GM12878 (cell line): ENCODE data around the gene TTLL11. TPM values are rescaled to one million over a fixed set of nuclear protein-coding genes. Genes with fewer than 3 reads are reported as not detected.

Source experiments
- ATAC-seq: fragments of 200-7000 bp; cut with Tn5 transposase; 3 replicates; pipeline ENCODE4 v1.9.1; 2020; ENCODE audit warnings: mild to moderate bottlenecking, moderate library complexity
- BruUV-seq: library from RNA; stranded (reverse); fragments of 400-500 nt; replicated peaks from 2 replicates; lab custom pipeline; 2021; lab: Mats Ljungman, UMichigan
- CTCF ChIA-PET: fragments of 300-600 bp; sonication (Branson Sonifier 250); formaldehyde crosslinking; extraction: SDS; loops from one replicate; lab custom pipeline; 2021; ENCODE audit warnings: inconsistent platforms; lab: Yijun Ruan, JAX
- POLR2A ChIA-PET: fragments of 350-600 bp; formaldehyde crosslinking; extraction: SDS; loops from one replicate; lab custom pipeline; 2021; ENCODE audit warnings: inconsistent platforms; lab: Charles Lee
- RAD21 ChIA-PET: fragments of 300-600 bp; sonication (Branson Sonifier 250); formaldehyde crosslinking; loops from one replicate; lab custom pipeline; 2023; ENCODE audit warnings: antibody characterized with exemption; ENCODE audit not compliant: unreplicated experiment; lab: Charles Lee
- SMC1A ChIA-PET: fragments of 300-600 bp; sonication (Branson Sonifier 250); formaldehyde crosslinking; loops from one replicate; lab custom pipeline; 2023; ENCODE audit not compliant: unreplicated experiment, uncharacterized antibody; lab: Charles Lee
- DNase-seq: peaks from one replicate; pipeline ENCODE4 v3.0.0-alpha.2; 2011; ENCODE audit warnings: low read depth, low spot score
- FAIRE-seq: peaks from 3 replicates; lab custom pipeline; 2011; peaks lifted over from hg19 to GRCh38; lab: Jason Lieb, UNC
- H2AFZ ChIP-seq: 2 replicates; pipeline ENCODE4 v1.6.0; 2011; ENCODE audit warnings: low read depth, low read length, control low read depth; ENCODE audit not compliant: control insufficient read depth
- H3K27ac ChIP-seq: 2 replicates; pipeline ENCODE4 v1.5.1; 2011; ENCODE audit warnings: control low read depth; ENCODE audit not compliant: control insufficient read depth, insufficient read depth
- H3K27me3 ChIP-seq, 2 experiments: replicated peaks in 1 of 2; 2 replicates each; pipeline versions ENCODE4 v1.6.0 to v1.6.1; 2011; ENCODE audit warnings: low read length in 1 of 2; ENCODE audit not compliant: control insufficient read depth in 2 of 2, insufficient read depth in 2 of 2
- H3K36me3 ChIP-seq, 2 experiments: 2 replicates each; pipeline ENCODE4 v1.5.1; 2011; ENCODE audit warnings: low read length in 1 of 2; ENCODE audit not compliant: control insufficient read depth in 2 of 2, insufficient read depth in 2 of 2
- H3K4me1 ChIP-seq: 2 replicates; pipeline ENCODE4 v1.6.1; 2011; ENCODE audit warnings: mild to moderate bottlenecking, low read length, moderate library complexity, mixed read lengths; ENCODE audit not compliant: control insufficient read depth, insufficient read depth
- H3K4me2 ChIP-seq: 2 replicates; pipeline ENCODE4 v1.6.0; 2011; ENCODE audit warnings: control low read depth; ENCODE audit not compliant: control insufficient read depth, insufficient read depth
- H3K4me3 ChIP-seq: fragments of 200-600 bp; sonication (generic); 2 replicates; pipeline ENCODE4 v1.5.1; 2016
- H3K79me2 ChIP-seq: 2 replicates; pipeline ENCODE4 v1.6.0; 2011; ENCODE audit warnings: low read length; ENCODE audit not compliant: control insufficient read depth, insufficient read depth
- H3K9ac ChIP-seq: 2 replicates; pipeline ENCODE4 v1.8.0; 2011; ENCODE audit warnings: low read length, control low read depth, mixed read lengths; ENCODE audit not compliant: control insufficient read depth, insufficient read depth
- H3K9me3 ChIP-seq: replicated peaks from 3 replicates; pipeline ENCODE4 v1.5.1; 2011; ENCODE audit warnings: mild to moderate bottlenecking, low read length; ENCODE audit not compliant: control insufficient read depth, insufficient read depth
- H4K20me1 ChIP-seq: 2 replicates; pipeline ENCODE4 v1.6.0; 2011; ENCODE audit not compliant: control insufficient read depth, insufficient read depth
- BACH1 ChIP-seq: fragments of 450-650 bp; IDR thresholded peaks from 2 replicates; pipeline ENCODE4 v1.6.1; 2017; ENCODE audit warnings: mild to moderate bottlenecking, borderline replicate concordance
- HCFC1 ChIP-seq: fragments of 150-350 bp; IDR thresholded peaks from 2 replicates; pipeline ENCODE4 v1.6.1; 2014; ENCODE audit warnings: low read length
- NFYB ChIP-seq: IDR thresholded peaks from 2 replicates; pipeline ENCODE4 v1.6.1; 2011; ENCODE audit warnings: low read depth, mild to moderate bottlenecking, low read length, improper control_type of control experiment, moderate library complexity; ENCODE audit not compliant: insufficient read depth
- TARDBP ChIP-seq: IDR thresholded peaks from 2 replicates; pipeline ENCODE4 v1.6.1; 2016; ENCODE audit warnings: borderline replicate concordance
- WGBS: methylation state at CpG from one replicate; pipeline ENCODE4 v1.1.6; 2016; ENCODE audit warnings: low lambda C conversion rate; ENCODE audit not compliant: insufficient replicate concordance, insufficient coverage; ENCODE audit errors: missing lambda C conversion rate; 5-methylcytosine and 5-hydroxymethylcytosine counted together
- in situ Hi-C: fragments of 300-500 bp; cut with MboI; formaldehyde crosslinking; loops from 9 replicates; pipeline ENCODE4 v1.14.3; 2018; ENCODE audit warnings: mixed read lengths
- intact Hi-C: fragments of 100-400 bp; cut with micrococcal nuclease; formaldehyde crosslinking; loops from one replicate; pipeline ENCODE4 v1.14.2; 2022; ENCODE audit not compliant: unreplicated experiment
- polyA plus RNA-seq, 11 experiments: library from polyadenylated mRNA; depleted of rRNA in 4 of 11; unstranded in 6 of 11; stranded (reverse) in 5 of 11; fragments of >200 nt; fragmentation: Nextera tagmentation in 4 of 11; fragmentation: Illumina TruSeq in 1 of 11; extraction: Ambion mirVana in 4 of 11; extraction: Trizol in 1 of 11; gene quantifications; 1 replicate in 1 of 11; 2 replicates in 10 of 11; pipeline versions ENCODE4 v1.2.1 to v1.2.3, GENCODE V29; 2011 to 2016; ENCODE audit warnings: inconsistent platforms in 2 of 11, missing spikeins in 2 of 11, low read depth in 1 of 11
- total RNA-seq, 4 experiments: library from RNA; depleted of rRNA in 3 of 4; stranded (reverse); fragments of >200 nt in 3 of 4; fragmentation: Illumina TruSeq in 1 of 4; extraction: Trizol in 1 of 4; gene quantifications; 2 replicates each; pipeline versions ENCODE4 v1.2.1 to v1.2.3, GENCODE V29; 2013 to 2021
- TF ChIP-seq, protein P1 (sequence below): fragments of 450-650 bp; formaldehyde crosslinking; IDR thresholded peaks from 2 replicates; pipeline ENCODE4 v1.5.0; 2022; ENCODE audit warnings: mild to moderate bottlenecking, missing genetic modification characterization
- TF ChIP-seq, protein P2 (sequence below): fragments of 450-650 bp; IDR thresholded peaks from 2 replicates; pipeline ENCODE4 v1.6.1; 2016; ENCODE audit warnings: mild to moderate bottlenecking, moderate library complexity, borderline replicate concordance
- TF ChIP-seq, protein P3 (sequence below): fragments of 450-650 bp; IDR thresholded peaks from 2 replicates; pipeline ENCODE4 v1.6.1; 2017; ENCODE audit warnings: mild to moderate bottlenecking, moderate library complexity

Gene TTLL11
- total and polyA plus RNA-seq, 10 of the 15 experiments (the other 5 are each of a cell fraction or from before 2014, with no cell fraction given), result 1.2 to 3.7 (median 2.9) TPM

DNA sequence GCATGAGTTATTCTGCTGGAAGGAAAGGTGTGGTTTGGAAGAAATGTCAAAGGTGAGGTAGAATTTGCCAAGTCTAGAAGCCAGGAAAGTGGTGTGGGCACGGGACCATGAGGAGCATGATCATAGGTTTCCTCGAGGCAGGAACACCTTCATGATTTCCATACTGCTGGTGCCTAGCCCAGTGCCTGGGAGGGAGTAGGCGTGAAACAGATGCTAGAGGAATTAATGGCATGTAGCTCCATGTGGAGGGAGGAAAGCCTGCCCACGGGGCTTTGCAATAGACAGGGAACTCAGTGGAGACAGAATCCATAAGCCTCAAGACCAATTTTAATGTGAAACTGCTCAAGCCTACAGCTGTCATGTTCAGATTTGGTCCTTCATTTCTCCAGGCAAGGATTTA lies 35.1 kb downstream of the TTLL11 start:
- no peak overlapping the region for H2AFZ ChIP-seq
- DNase-seq, result no peak
- no peak for TF ChIP-seq HCFC1
- no peak for TF ChIP-seq BACH1
- TF ChIP-seq, protein P1, sequence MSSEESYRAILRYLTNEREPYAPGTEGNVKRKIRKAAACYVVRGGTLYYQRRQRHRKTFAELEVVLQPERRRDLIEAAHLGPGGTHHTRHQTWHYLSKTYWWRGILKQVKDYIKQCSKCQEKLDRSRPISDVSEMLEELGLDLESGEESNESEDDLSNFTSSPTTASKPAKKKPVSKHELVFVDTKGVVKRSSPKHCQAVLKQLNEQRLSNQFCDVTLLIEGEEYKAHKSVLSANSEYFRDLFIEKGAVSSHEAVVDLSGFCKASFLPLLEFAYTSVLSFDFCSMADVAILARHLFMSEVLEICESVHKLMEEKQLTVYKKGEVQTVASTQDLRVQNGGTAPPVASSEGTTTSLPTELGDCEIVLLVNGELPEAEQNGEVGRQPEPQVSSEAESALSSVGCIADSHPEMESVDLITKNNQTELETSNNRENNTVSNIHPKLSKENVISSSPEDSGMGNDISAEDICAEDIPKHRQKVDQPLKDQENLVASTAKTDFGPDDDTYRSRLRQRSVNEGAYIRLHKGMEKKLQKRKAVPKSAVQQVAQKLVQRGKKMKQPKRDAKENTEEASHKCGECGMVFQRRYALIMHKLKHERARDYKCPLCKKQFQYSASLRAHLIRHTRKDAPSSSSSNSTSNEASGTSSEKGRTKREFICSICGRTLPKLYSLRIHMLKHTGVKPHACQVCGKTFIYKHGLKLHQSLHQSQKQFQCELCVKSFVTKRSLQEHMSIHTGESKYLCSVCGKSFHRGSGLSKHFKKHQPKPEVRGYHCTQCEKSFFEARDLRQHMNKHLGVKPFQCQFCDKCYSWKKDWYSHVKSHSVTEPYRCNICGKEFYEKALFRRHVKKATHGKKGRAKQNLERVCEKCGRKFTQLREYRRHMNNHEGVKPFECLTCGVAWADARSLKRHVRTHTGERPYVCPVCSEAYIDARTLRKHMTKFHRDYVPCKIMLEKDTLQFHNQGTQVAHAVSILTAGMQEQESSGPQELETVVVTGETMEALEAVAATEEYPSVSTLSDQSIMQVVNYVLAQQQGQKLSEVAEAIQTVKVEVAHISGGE (CRISPR knock-in tag), result no peak
- no peak for TF ChIP-seq NFYB
- TF ChIP-seq, protein P2, sequence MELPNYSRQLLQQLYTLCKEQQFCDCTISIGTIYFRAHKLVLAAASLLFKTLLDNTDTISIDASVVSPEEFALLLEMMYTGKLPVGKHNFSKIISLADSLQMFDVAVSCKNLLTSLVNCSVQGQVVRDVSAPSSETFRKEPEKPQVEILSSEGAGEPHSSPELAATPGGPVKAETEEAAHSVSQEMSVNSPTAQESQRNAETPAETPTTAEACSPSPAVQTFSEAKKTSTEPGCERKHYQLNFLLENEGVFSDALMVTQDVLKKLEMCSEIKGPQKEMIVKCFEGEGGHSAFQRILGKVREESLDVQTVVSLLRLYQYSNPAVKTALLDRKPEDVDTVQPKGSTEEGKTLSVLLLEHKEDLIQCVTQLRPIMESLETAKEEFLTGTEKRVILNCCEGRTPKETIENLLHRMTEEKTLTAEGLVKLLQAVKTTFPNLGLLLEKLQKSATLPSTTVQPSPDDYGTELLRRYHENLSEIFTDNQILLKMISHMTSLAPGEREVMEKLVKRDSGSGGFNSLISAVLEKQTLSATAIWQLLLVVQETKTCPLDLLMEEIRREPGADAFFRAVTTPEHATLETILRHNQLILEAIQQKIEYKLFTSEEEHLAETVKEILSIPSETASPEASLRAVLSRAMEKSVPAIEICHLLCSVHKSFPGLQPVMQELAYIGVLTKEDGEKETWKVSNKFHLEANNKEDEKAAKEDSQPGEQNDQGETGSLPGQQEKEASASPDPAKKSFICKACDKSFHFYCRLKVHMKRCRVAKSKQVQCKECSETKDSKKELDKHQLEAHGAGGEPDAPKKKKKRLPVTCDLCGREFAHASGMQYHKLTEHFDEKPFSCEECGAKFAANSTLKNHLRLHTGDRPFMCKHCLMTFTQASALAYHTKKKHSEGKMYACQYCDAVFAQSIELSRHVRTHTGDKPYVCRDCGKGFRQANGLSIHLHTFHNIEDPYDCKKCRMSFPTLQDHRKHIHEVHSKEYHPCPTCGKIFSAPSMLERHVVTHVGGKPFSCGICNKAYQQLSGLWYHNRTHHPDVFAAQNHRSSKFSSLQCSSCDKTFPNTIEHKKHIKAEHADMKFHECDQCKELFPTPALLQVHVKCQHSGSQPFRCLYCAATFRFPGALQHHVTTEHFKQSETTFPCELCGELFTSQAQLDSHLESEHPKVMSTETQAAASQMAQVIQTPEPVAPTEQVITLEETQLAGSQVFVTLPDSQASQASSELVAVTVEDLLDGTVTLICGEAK, result no peak
- TF ChIP-seq TARDBP, result no peak
- TF ChIP-seq, protein P3, sequence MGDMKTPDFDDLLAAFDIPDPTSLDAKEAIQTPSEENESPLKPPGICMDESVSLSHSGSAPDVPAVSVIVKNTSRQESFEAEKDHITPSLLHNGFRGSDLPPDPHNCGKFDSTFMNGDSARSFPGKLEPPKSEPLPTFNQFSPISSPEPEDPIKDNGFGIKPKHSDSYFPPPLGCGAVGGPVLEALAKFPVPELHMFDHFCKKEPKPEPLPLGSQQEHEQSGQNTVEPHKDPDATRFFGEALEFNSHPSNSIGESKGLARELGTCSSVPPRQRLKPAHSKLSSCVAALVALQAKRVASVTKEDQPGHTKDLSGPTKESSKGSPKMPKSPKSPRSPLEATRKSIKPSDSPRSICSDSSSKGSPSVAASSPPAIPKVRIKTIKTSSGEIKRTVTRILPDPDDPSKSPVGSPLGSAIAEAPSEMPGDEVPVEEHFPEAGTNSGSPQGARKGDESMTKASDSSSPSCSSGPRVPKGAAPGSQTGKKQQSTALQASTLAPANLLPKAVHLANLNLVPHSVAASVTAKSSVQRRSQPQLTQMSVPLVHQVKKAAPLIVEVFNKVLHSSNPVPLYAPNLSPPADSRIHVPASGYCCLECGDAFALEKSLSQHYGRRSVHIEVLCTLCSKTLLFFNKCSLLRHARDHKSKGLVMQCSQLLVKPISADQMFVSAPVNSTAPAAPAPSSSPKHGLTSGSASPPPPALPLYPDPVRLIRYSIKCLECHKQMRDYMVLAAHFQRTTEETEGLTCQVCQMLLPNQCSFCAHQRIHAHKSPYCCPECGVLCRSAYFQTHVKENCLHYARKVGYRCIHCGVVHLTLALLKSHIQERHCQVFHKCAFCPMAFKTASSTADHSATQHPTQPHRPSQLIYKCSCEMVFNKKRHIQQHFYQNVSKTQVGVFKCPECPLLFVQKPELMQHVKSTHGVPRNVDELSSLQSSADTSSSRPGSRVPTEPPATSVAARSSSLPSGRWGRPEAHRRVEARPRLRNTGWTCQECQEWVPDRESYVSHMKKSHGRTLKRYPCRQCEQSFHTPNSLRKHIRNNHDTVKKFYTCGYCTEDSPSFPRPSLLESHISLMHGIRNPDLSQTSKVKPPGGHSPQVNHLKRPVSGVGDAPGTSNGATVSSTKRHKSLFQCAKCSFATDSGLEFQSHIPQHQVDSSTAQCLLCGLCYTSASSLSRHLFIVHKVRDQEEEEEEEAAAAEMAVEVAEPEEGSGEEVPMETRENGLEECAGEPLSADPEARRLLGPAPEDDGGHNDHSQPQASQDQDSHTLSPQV, result no peak
- TF ChIP-seq, all 136 proteins: peak for 0
- RAD21 ChIA-PET, result no interaction called here
- Histone ChIP-seq H3K4me2 (no peak overlapping the region), H3K79me2 (no peaks in the 10 kb centered on the region), H3K4me1 (no peaks in the 10 kb centered on the region), H3K9me3 (no peaks in the 10 kb centered on the region), H3K9ac (no peak overlapping the region), H3K27me3 (no peaks in the 10 kb centered on the region), H3K27ac (no peak overlapping the region), H3K4me3 (no peak overlapping the region), H4K20me1 (no peaks in the 10 kb centered on the region), H3K36me3 (no peaks in the 10 kb centered on the region)
- BruUV-seq, result no TSS peak
- CTCF ChIA-PET, result no interaction called here
- no peak for ATAC-seq
- in situ Hi-C loops (no loop called here), intact Hi-C loops (no loop called here)
- SMC1A ChIA-PET, result no interaction called here
- 48% methylated on average over 4 of the region's 4 CpGs for WGBS
- FAIRE-seq, result no peak
- POLR2A ChIA-PET, result no interaction called here
